Prostate gland (tissue), 2 donors: Measurements from ENCODE around the gene SPHK2.

Experiments
- POLR2A ChIP-seq: fragments of 450-650 bp; IDR thresholded peaks from one replicate; pipeline ENCODE4 v1.6.1; 2016; ENCODE audit warnings: antibody characterized with exemption, mild to moderate bottlenecking
- POLR2AphosphoS5 ChIP-seq: sonication (generic); formaldehyde crosslinking; IDR thresholded peaks from one replicate; pipeline ENCODE4 v1.6.1; 2017; ENCODE audit warnings: antibody characterized with exemption
- TF ChIP-seq, protein P1 (sequence below), 4 experiments: fragments of 200-600 bp in 2 of 4; fragments of 450-650 bp in 2 of 4; sonication (generic) in 2 of 4; IDR thresholded peaks; 1 replicate in 3 of 4; 2 replicates in 1 of 4; pipeline ENCODE4 v1.5.1; 2016 to 2019; ENCODE audit warnings: antibody characterized with exemption in 4 of 4, mild to moderate bottlenecking in 2 of 4, moderate library complexity in 2 of 4

DNA sequence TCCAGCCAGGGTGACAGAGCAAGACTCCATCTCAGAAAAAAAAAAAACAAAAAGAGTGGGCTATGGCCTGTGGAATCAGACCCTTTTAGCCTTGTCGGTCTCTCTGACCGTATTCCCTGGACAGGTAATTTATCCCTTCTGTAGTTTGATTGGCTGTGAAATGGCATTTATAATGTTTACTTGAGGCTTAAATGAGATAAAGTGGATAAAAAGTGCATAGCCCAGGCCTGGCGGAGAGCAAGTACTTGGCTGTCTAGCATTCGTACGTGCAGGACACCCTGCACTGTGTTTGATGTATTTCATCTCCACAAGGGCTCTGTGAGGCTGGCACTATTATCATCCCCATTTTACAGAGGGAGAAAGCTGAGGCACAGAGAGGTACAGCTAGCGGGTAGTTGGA lies 46.5 kb downstream of the SPHK2 start:
- TF ChIP-seq, protein P1, sequence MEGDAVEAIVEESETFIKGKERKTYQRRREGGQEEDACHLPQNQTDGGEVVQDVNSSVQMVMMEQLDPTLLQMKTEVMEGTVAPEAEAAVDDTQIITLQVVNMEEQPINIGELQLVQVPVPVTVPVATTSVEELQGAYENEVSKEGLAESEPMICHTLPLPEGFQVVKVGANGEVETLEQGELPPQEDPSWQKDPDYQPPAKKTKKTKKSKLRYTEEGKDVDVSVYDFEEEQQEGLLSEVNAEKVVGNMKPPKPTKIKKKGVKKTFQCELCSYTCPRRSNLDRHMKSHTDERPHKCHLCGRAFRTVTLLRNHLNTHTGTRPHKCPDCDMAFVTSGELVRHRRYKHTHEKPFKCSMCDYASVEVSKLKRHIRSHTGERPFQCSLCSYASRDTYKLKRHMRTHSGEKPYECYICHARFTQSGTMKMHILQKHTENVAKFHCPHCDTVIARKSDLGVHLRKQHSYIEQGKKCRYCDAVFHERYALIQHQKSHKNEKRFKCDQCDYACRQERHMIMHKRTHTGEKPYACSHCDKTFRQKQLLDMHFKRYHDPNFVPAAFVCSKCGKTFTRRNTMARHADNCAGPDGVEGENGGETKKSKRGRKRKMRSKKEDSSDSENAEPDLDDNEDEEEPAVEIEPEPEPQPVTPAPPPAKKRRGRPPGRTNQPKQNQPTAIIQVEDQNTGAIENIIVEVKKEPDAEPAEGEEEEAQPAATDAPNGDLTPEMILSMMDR (IDR thresholded peaks at IDR 0.05), result no peak
- no peak for TF ChIP-seq POLR2AphosphoS5
- TF ChIP-seq POLR2A, result no peak
